Measurements from ENCODE around the gene CD2AP. TPM values are rescaled to one million over a fixed set of nuclear protein-coding genes. Genes with fewer than 3 reads are reported as not detected.
"Not testable (repeated sequence)": the region's sequence is repeated elsewhere in the genome, so short reads cannot be mapped to it uniquely, and the experiment has no call there.

Gene CD2AP
- total and polyA plus RNA-seq, 2 experiments from 2014 or later: 13.7 to 48.0 TPM

GRCh38 chr6:47478233-47479139 lies 897 bp downstream of the CD2AP start:
- Histone ChIP-seq H2AFZ (peak overlapping the region; percentile 77), H3K27ac (peak overlapping the region; percentile 100), H3K4me2 (peak overlapping the region; percentile 81), H3K79me2 (peaks cover 72% of the 10 kb centered on the region), H3K9me2 (replicated peaks; ENCODE audit: insufficient read depth) (no peaks in the 10 kb centered on the region), H3K27me3 (no peaks in the 10 kb centered on the region), H3K4me3 (peak overlapping the region; percentile 91), H3K9me3 (ENCODE audit: low read depth) (no peaks in the 10 kb centered on the region), H3K36me3 (replicated peaks; ENCODE audit: insufficient read depth, low read depth) (no peaks in the 10 kb centered on the region), H4K20me1 (ENCODE audit: insufficient read depth, poor library complexity, severe bottlenecking) (peaks cover 34% of the 10 kb centered on the region), H3K4me1 (ENCODE audit: insufficient read depth) (peaks cover 8% of the 10 kb centered on the region)
- 0% methylated on average over 16 of the region's 31 CpGs for WGBS (ENCODE audit: low lambda C conversion rate, missing lambda C conversion rate)
- DNase-seq (ENCODE audit: low spot score): peak; percentile 38
- TF ChIP-seq EZH2phosphoT487 (IDR thresholded peaks at IDR 0.05; ENCODE audit: low read depth, severe bottlenecking, unreplicated experiment) (no peak), CTCF (IDR thresholded peaks at IDR 0.05; ENCODE audit: poor library complexity) (no peak), EZH2 (IDR thresholded peaks at IDR 0.05; ENCODE audit: borderline replicate concordance) (no peak)

GRCh38 chr6:47479140-47479508 lies 1.5 kb downstream of the CD2AP start:
- DNase-seq (ENCODE audit: low spot score): no peak
- WGBS (ENCODE audit: low lambda C conversion rate, missing lambda C conversion rate): 4% methylated on average over 5 of the region's 5 CpGs
- TF ChIP-seq CTCF (IDR thresholded peaks at IDR 0.05; ENCODE audit: poor library complexity) (no peak), EZH2 (IDR thresholded peaks at IDR 0.05; ENCODE audit: borderline replicate concordance) (no peak), EZH2phosphoT487 (IDR thresholded peaks at IDR 0.05; ENCODE audit: low read depth, severe bottlenecking, unreplicated experiment) (no peak)
- Histone ChIP-seq H3K27ac (peak overlapping the region; percentile 100), H4K20me1 (ENCODE audit: insufficient read depth, poor library complexity, severe bottlenecking) (peaks cover 39% of the 10 kb centered on the region), H3K4me1 (ENCODE audit: insufficient read depth) (peaks cover 8% of the 10 kb centered on the region), H2AFZ (peak overlapping the region; percentile 77), H3K27me3 (no peaks in the 10 kb centered on the region), H3K79me2 (peaks cover 77% of the 10 kb centered on the region), H3K36me3 (replicated peaks; ENCODE audit: insufficient read depth, low read depth) (no peaks in the 10 kb centered on the region), H3K4me3 (peak overlapping the region; percentile 91), H3K9me2 (replicated peaks; ENCODE audit: insufficient read depth) (no peaks in the 10 kb centered on the region), H3K4me2 (peak overlapping the region; percentile 81), H3K9me3 (ENCODE audit: low read depth) (no peaks in the 10 kb centered on the region)

DNA sequence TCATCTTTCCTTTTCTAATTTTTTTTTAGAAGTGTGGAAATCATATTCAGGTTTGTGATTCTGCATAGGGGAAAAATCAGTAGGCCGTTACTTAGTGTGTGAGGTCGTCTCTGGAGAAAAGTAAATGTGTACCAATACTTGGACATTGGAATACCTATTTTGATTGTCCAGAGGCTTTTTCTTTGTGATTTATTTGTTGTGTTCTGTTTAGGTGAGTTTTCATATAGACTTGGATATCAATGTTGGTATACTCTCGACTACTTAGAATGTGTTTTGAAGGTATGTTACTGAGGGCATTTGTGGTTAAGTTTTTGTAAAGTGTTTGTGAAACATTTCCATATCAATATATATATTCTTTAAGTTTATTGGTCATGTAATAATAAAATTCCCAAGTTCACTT lies 2.3 kb downstream of the CD2AP start:
- H3K9me2 ChIP-seq (replicated peaks; ENCODE audit: insufficient read depth): no peaks in the 10 kb centered on the region
- H3K4me3 ChIP-seq: peak overlapping the region; percentile 91
- peaks cover 80% of the 10 kb centered on the region for H3K79me2 ChIP-seq
- no peak for DNase-seq (ENCODE audit: low spot score)
- H3K4me1 ChIP-seq (ENCODE audit: insufficient read depth): peaks cover 8% of the 10 kb centered on the region
- WGBS (ENCODE audit: low lambda C conversion rate, missing lambda C conversion rate): 58% methylated on average over 3 of the region's 3 CpGs
- H3K9me3 ChIP-seq (ENCODE audit: low read depth): no peaks in the 10 kb centered on the region
- TF ChIP-seq EZH2phosphoT487 (IDR thresholded peaks at IDR 0.05; ENCODE audit: low read depth, severe bottlenecking, unreplicated experiment) (no peak), CTCF (IDR thresholded peaks at IDR 0.05; ENCODE audit: poor library complexity) (no peak), EZH2 (IDR thresholded peaks at IDR 0.05; ENCODE audit: borderline replicate concordance) (no peak)
- peaks cover 46% of the 10 kb centered on the region for H4K20me1 ChIP-seq (ENCODE audit: insufficient read depth, poor library complexity, severe bottlenecking)
- no peaks in the 10 kb centered on the region for H3K27me3 ChIP-seq
- H3K27ac ChIP-seq: no peak overlapping the region
- no peak overlapping the region for H2AFZ ChIP-seq
- peak overlapping the region; percentile 81 for H3K4me2 ChIP-seq
- H3K36me3 ChIP-seq (replicated peaks; ENCODE audit: insufficient read depth, low read depth): no peaks in the 10 kb centered on the region

GRCh38 chr6:47481213-47481612 lies 3.6 kb downstream of the CD2AP start:
- peak overlapping the region; percentile 81 for H3K4me2 ChIP-seq
- 98% methylated on average over 8 of the region's 8 CpGs for whole genome bisulfite sequencing (ENCODE audit: low lambda C conversion rate, missing lambda C conversion rate)
- not testable (repeated sequence) for H2AFZ ChIP-seq; H3K36me3 ChIP-seq (replicated peaks; ENCODE audit: insufficient read depth, low read depth); DNase-seq (ENCODE audit: low spot score); H3K27ac ChIP-seq; H3K9me2 ChIP-seq (replicated peaks; ENCODE audit: insufficient read depth); H3K4me3 ChIP-seq; H3K27me3 ChIP-seq; H3K9me3 ChIP-seq (ENCODE audit: low read depth); H3K4me1 ChIP-seq (ENCODE audit: insufficient read depth)
- peaks cover 84% of the 10 kb centered on the region for H3K79me2 ChIP-seq
- H4K20me1 ChIP-seq (ENCODE audit: insufficient read depth, poor library complexity, severe bottlenecking): peaks cover 59% of the 10 kb centered on the region
